ENCODE results near the gene ACAT1.
"Not testable (repeated sequence)": the region's sequence is repeated elsewhere in the genome, so short reads cannot be mapped to it uniquely, and the experiment has no call there.

The ACAT1 gene

GRCh38 chr11:108147150-108147549, 25.8 kb downstream of the ACAT1 start:
- DNase-seq (ENCODE audit: low read depth), result no peak

- DNase-seq (ENCODE audit: low read depth), result no peak
Observed at GRCh38 chr11:108148556-108148955, 27.2 kb downstream of the ACAT1 start.

- DNase-seq (ENCODE audit: low read depth), result no peak
Observed at GRCh38 chr11:108154591-108154990, 33.2 kb downstream of the ACAT1 start.

- DNase-seq (ENCODE audit: low read depth), result no peak
Observed at GRCh38 chr11:108160970-108161566, 39.7 kb downstream of the ACAT1 start.

GRCh38 chr11:108162878-108163277, 41.5 kb downstream of the ACAT1 start:
- DNase-seq (ENCODE audit: low read depth), result not testable (repeated sequence)

GRCh38 chr11:108167624-108168023, 46.3 kb downstream of the ACAT1 start:
- DNase-seq (ENCODE audit: low read depth), result no peak

- no peak for DNase-seq (ENCODE audit: low read depth)
Observed at GRCh38 chr11:108170184-108170583, 48.8 kb downstream of the ACAT1 start.

GRCh38 chr11:108177570-108177969, 56.2 kb downstream of the ACAT1 start:
- DNase-seq (ENCODE audit: low read depth), result no peak

GRCh38 chr11:108193725-108194124, 72.4 kb downstream of the ACAT1 start:
- no peak for DNase-seq (ENCODE audit: low read depth)

- DNase-seq (ENCODE audit: low read depth), result no peak
Observed at GRCh38 chr11:108196901-108197300, 75.5 kb downstream of the ACAT1 start.
